ENCODE results near the gene MISP.
A peak's percentile ranks its signal among the peaks of the same experiment; 100 is the strongest.
"Not testable (repeated sequence)": the region's sequence is repeated elsewhere in the genome, so short reads cannot be mapped to it uniquely, and the experiment has no call there.

Gene MISP

GRCh38 chr19:738509-739128, 12.3 kb upstream of the MISP start:
- Histone ChIP-seq H3K27ac (no peak overlapping the region), H3K9ac (no peak overlapping the region), H3K4me2 (no peak overlapping the region), H3K4me3 (no peak overlapping the region), H3K4me1 (peaks cover 0 to 25% (median 21%) of the 10 kb centered on the region in 10 experiments; a peak in 15 of 20 replicates), H3K27me3 (no peaks in the 10 kb centered on the region), H4K20me1 (peaks cover 0 to 13% (median 4%) of the 10 kb centered on the region in 11 experiments; a peak in 6 of 22 replicates), H3K9me3 (replicated peaks in 1 of 11) (peaks cover 7 to 14% (median 10%) of the 10 kb centered on the region in 11 experiments), H3K36me3 (peaks cover 10 to 57% (median 23%) of the 10 kb centered on the region in 11 experiments; a peak in 19 of 22 replicates)
- no peak for TF ChIP-seq Cebpa-rat (IDR thresholded peaks at IDR 0.05)

- Histone ChIP-seq H3K4me1 (peaks cover 0 to 10% (median 7%) of the 10 kb centered on the region in 10 experiments; a peak in 12 of 20 replicates), H3K4me2 (no peak overlapping the region), H3K27me3 (no peaks in the 10 kb centered on the region), H3K36me3 (peaks cover 10 to 52% (median 22%) of the 10 kb centered on the region in 11 experiments; a peak in 19 of 22 replicates), H4K20me1 (peaks cover 0 to 13% (median 4%) of the 10 kb centered on the region in 11 experiments; a peak in 5 of 22 replicates), H3K4me3 (no peak overlapping the region), H3K9ac (no peak overlapping the region), H3K9me3 (replicated peaks in 1 of 11) (peaks cover 22 to 29% (median 26%) of the 10 kb centered on the region in 11 experiments), H3K27ac (no peak overlapping the region)
- TF ChIP-seq Cebpa-rat (IDR thresholded peaks at IDR 0.05), result no peak
These were observed 10.8 kb upstream of the MISP start for GRCh38 chr19:739998-740715.

- Histone ChIP-seq H3K36me3 (peaks cover 12 to 51% (median 22%) of the 10 kb centered on the region in 11 experiments; a peak in 20 of 22 replicates), H3K9me3 (replicated peaks in 1 of 11) (peaks cover 25 to 37% (median 32%) of the 10 kb centered on the region in 11 experiments), H4K20me1 (peaks cover 0 to 13% (median 4%) of the 10 kb centered on the region in 11 experiments; a peak in 5 of 22 replicates)
- not testable (repeated sequence) for H3K27me3 ChIP-seq, H3K9ac ChIP-seq, H3K4me3 ChIP-seq, H3K27ac ChIP-seq, H3K4me2 ChIP-seq, H3K4me1 ChIP-seq
These were observed 10.0 kb upstream of the MISP start for GRCh38 chr19:740816-741505.

- H3K27ac ChIP-seq, result no peak overlapping the region
- no peak overlapping the region for H3K4me3 ChIP-seq
- TF ChIP-seq Cebpa-rat (IDR thresholded peaks at IDR 0.05), result no peak
- H3K27me3 ChIP-seq, result no peaks in the 10 kb centered on the region
- H4K20me1 ChIP-seq, result peaks cover 0 to 13% (median 4%) of the 10 kb centered on the region in 11 experiments; a peak in 5 of 22 replicates
- no peak overlapping the region for H3K4me2 ChIP-seq
- H3K9ac ChIP-seq, result no peak overlapping the region
- H3K9me3 ChIP-seq (replicated peaks in 1 of 11), result peaks cover 25 to 43% (median 38%) of the 10 kb centered on the region in 11 experiments
- H3K36me3 ChIP-seq, result peaks cover 12 to 51% (median 21%) of the 10 kb centered on the region in 11 experiments; a peak in 18 of 22 replicates
- H3K4me1 ChIP-seq, result peaks cover 0 to 10% (median 7%) of the 10 kb centered on the region in 10 experiments; a peak in 12 of 20 replicates
These were observed 9.3 kb upstream of the MISP start for GRCh38 chr19:741506-742131.

GRCh38 chr19:742540-743075, 8.3 kb upstream of the MISP start:
- Histone ChIP-seq H3K36me3 (peaks cover 16 to 51% (median 29%) of the 10 kb centered on the region in 11 experiments; a peak in 19 of 22 replicates), H3K4me2 (peak overlapping the region in 5 of 11 experiments; percentile 2 to 26 (median 16); a peak in 4 of 22 replicates), H3K4me3 (no peak overlapping the region), H3K27me3 (no peaks in the 10 kb centered on the region), H3K9me3 (replicated peaks in 1 of 11) (peaks cover 32 to 52% (median 47%) of the 10 kb centered on the region in 11 experiments), H4K20me1 (peaks cover 0 to 6% (median 0%) of the 10 kb centered on the region in 11 experiments; a peak in 4 of 22 replicates), H3K4me1 (peaks cover 0 to 10% (median 7%) of the 10 kb centered on the region in 10 experiments; a peak in 12 of 20 replicates), H3K27ac (no peak overlapping the region), H3K9ac (no peak overlapping the region)
- no peak for TF ChIP-seq Cebpa-rat (IDR thresholded peaks at IDR 0.05)

GRCh38 chr19:743168-743687, 7.7 kb upstream of the MISP start:
- no peaks in the 10 kb centered on the region for H3K27me3 ChIP-seq
- H3K27ac ChIP-seq, result peak overlapping the region in 1 of 11 experiments; percentile 7; a peak in 1 of 22 replicates
- H3K36me3 ChIP-seq, result peaks cover 16 to 55% (median 33%) of the 10 kb centered on the region in 11 experiments; a peak in 19 of 22 replicates
- peaks cover 0 to 6% (median 0%) of the 10 kb centered on the region in 11 experiments; a peak in 2 of 22 replicates for H4K20me1 ChIP-seq
- peaks cover 0 to 10% (median 7%) of the 10 kb centered on the region in 10 experiments; a peak in 12 of 20 replicates for H3K4me1 ChIP-seq
- no peak overlapping the region for H3K9ac ChIP-seq
- H3K9me3 ChIP-seq (replicated peaks in 1 of 11), result peaks cover 36 to 56% (median 49%) of the 10 kb centered on the region in 11 experiments
- no peak overlapping the region for H3K4me3 ChIP-seq
- peak overlapping the region in 5 of 11 experiments; percentile 2 to 26 (median 16); a peak in 6 of 22 replicates for H3K4me2 ChIP-seq
- TF ChIP-seq Cebpa-rat (IDR thresholded peaks at IDR 0.05), result no peak

GRCh38 chr19:745138-745537, 5.8 kb upstream of the MISP start:
- peaks cover 36 to 56% (median 49%) of the 10 kb centered on the region in 11 experiments for H3K9me3 ChIP-seq (replicated peaks in 1 of 11)
- not testable (repeated sequence) for H3K9ac ChIP-seq, H3K4me1 ChIP-seq

More at GRCh38 chr19:745138-745537, 5.8 kb upstream of the MISP start:
- H3K4me2 ChIP-seq, H3K27ac ChIP-seq, H3K27me3 ChIP-seq, H3K4me3 ChIP-seq, H4K20me1 ChIP-seq: not testable (repeated sequence)
- H3K36me3 ChIP-seq, result peaks cover 13 to 43% (median 25%) of the 10 kb centered on the region in 11 experiments; a peak in 19 of 22 replicates
